H9 (cell line): ENCODE measurements around the gene E2F1. TPM values are rescaled to one million over a fixed set of nuclear protein-coding genes. Genes with fewer than 3 reads are reported as not detected.

ENCODE experiments used
- DNase-seq: peaks from one replicate; pipeline ENCODE4 v3.0.0-alpha.2; 2017
- H2AFZ ChIP-seq: one replicate; pipeline ENCODE4 v1.6.1; 2013; ENCODE audit warnings: mild to moderate bottlenecking, low read length, control low read depth, moderate library complexity
- H2AK5ac ChIP-seq: 2 replicates; pipeline ENCODE4 v1.6.1; 2013; ENCODE audit warnings: low read length, control low read depth, mixed read lengths; ENCODE audit not compliant: insufficient read length
- H2BK120ac ChIP-seq: one replicate; pipeline ENCODE4 v1.6.1; 2013; ENCODE audit warnings: low read depth, mild to moderate bottlenecking, low read length, control low read depth, inconsistent platforms; ENCODE audit not compliant: poor library complexity, severe bottlenecking
- H2BK12ac ChIP-seq: 2 replicates; pipeline ENCODE4 v1.6.1; 2013; ENCODE audit warnings: low read length, control low read depth, mixed read lengths, low read depth; ENCODE audit not compliant: insufficient read length
- H2BK15ac ChIP-seq: 2 replicates; pipeline ENCODE4 v1.6.1; 2013; ENCODE audit warnings: low read depth, low read length, control low read depth
- H2BK20ac ChIP-seq: one replicate; pipeline ENCODE4 v1.6.1; 2013; ENCODE audit warnings: low read depth, mild to moderate bottlenecking, low read length, control low read depth, inconsistent platforms; ENCODE audit not compliant: poor library complexity, severe bottlenecking
- H2BK5ac ChIP-seq: 2 replicates; pipeline ENCODE4 v1.6.1; 2013; ENCODE audit warnings: low read length, control low read depth, mixed read lengths; ENCODE audit not compliant: insufficient read length
- H3K14ac ChIP-seq: 2 replicates; pipeline ENCODE4 v1.6.1; 2013; ENCODE audit warnings: low read length, control low read depth; ENCODE audit not compliant: insufficient read depth
- H3K18ac ChIP-seq: 2 replicates; pipeline ENCODE4 v1.6.1; 2013; ENCODE audit warnings: low read depth, mild to moderate bottlenecking, mixed read lengths, low read length, control low read depth; ENCODE audit not compliant: insufficient read length
- H3K23ac ChIP-seq: 2 replicates; pipeline ENCODE4 v1.6.1; 2013; ENCODE audit warnings: low read length, control low read depth, mixed read lengths, low read depth; ENCODE audit not compliant: insufficient read length
- H3K23me2 ChIP-seq: 2 replicates; pipeline ENCODE4 v1.6.1; 2013; ENCODE audit warnings: low read depth, mild to moderate bottlenecking, mixed read lengths, low read length, control low read depth; ENCODE audit not compliant: insufficient read length, poor library complexity, severe bottlenecking
- H3K27ac ChIP-seq: 2 replicates; pipeline ENCODE4 v1.5.1; 2013; ENCODE audit warnings: low read length, control low read depth, mixed read lengths, low read depth; ENCODE audit not compliant: insufficient read length
- H3K27me3 ChIP-seq: 2 replicates; pipeline ENCODE4 v1.6.1; 2013; ENCODE audit warnings: low read length, control low read depth, inconsistent platforms; ENCODE audit not compliant: insufficient read depth
- H3K4ac ChIP-seq: 2 replicates; pipeline ENCODE4 v1.6.1; 2013; ENCODE audit warnings: low read depth, mild to moderate bottlenecking, control low read depth, inconsistent platforms, low read length, moderate library complexity
- H3K4me1 ChIP-seq: 2 replicates; pipeline ENCODE4 v1.6.1; 2013; ENCODE audit warnings: low read length, control low read depth, inconsistent platforms; ENCODE audit not compliant: insufficient read depth
- H3K4me2 ChIP-seq: 2 replicates; pipeline ENCODE4 v1.6.1; 2013; ENCODE audit warnings: low read length, control low read depth, mixed read lengths; ENCODE audit not compliant: insufficient read length, insufficient read depth
- H3K56ac ChIP-seq: 2 replicates; pipeline ENCODE4 v1.6.1; 2013; ENCODE audit warnings: low read depth, mild to moderate bottlenecking, mixed read lengths, low read length, control low read depth; ENCODE audit not compliant: insufficient read length
- H3K79me1 ChIP-seq: 2 replicates; pipeline ENCODE4 v1.6.1; 2013; ENCODE audit warnings: low read depth, mild to moderate bottlenecking, moderate library complexity, low read length, control low read depth, inconsistent platforms; ENCODE audit not compliant: insufficient read depth, poor library complexity, severe bottlenecking
- H3K79me2 ChIP-seq: 2 replicates; pipeline ENCODE4 v1.6.1; 2013; ENCODE audit warnings: low read length, control low read depth, inconsistent platforms; ENCODE audit not compliant: insufficient read depth
- H3K9ac ChIP-seq: 2 replicates; pipeline ENCODE4 v1.6.1; 2013; ENCODE audit warnings: low read length, control low read depth, mixed read lengths; ENCODE audit not compliant: insufficient read length; ENCODE audit errors: extremely low read depth
- H3K9me3 ChIP-seq: one replicate; pipeline ENCODE4 v1.6.1; 2013; ENCODE audit warnings: low read depth, low read length, inconsistent platforms; ENCODE audit not compliant: control insufficient read depth
- H3T11ph ChIP-seq: one replicate; pipeline ENCODE4 v1.6.1; 2013; ENCODE audit warnings: mild to moderate bottlenecking, low read length, control low read depth, inconsistent platforms
- H4K20me1 ChIP-seq: one replicate; pipeline ENCODE4 v1.6.1; 2013; ENCODE audit not compliant: control insufficient read depth, insufficient read length, insufficient read depth
- H4K5ac ChIP-seq: 2 replicates; pipeline ENCODE4 v1.6.1; 2013; ENCODE audit warnings: low read depth, mild to moderate bottlenecking, mixed read lengths, low read length, control low read depth; ENCODE audit not compliant: insufficient read length
- H4K8ac ChIP-seq: replicated peaks from 2 replicates; pipeline ENCODE4 v1.6.1; 2013; ENCODE audit warnings: low read length, control low read depth, mixed read lengths, low read depth; ENCODE audit not compliant: insufficient read length
- H4K91ac ChIP-seq: 2 replicates; pipeline ENCODE4 v1.6.1; 2013; ENCODE audit warnings: low read depth, mild to moderate bottlenecking, moderate library complexity, mixed read lengths, low read length, control low read depth; ENCODE audit not compliant: insufficient read length
- H3K27ac Mint-ChIP-seq, 3 experiments: 2 replicates in 2 of 3; 3 replicates in 1 of 3; pipeline ENCODE4 v1.8.0; 2020 to 2021; ENCODE audit warnings: mixed read lengths in 3 of 3, mild to moderate bottlenecking in 1 of 3, moderate library complexity in 1 of 3
- H3K27me3 Mint-ChIP-seq: 2 replicates; pipeline ENCODE4 v1.8.0; 2021; ENCODE audit warnings: low read depth, mild to moderate bottlenecking, moderate library complexity, mixed read lengths
- H3K36me3 Mint-ChIP-seq, 3 experiments: 2 replicates in 2 of 3; 3 replicates in 1 of 3; pipeline ENCODE4 v1.8.0; 2020 to 2021; ENCODE audit warnings: low read depth in 3 of 3, mixed read lengths in 3 of 3; ENCODE audit not compliant: insufficient read depth in 1 of 3
- H3K4me1 Mint-ChIP-seq, 2 experiments: 2 replicates each; pipeline ENCODE4 v1.8.0; 2020; ENCODE audit warnings: mixed read lengths in 2 of 2
- H3K4me3 Mint-ChIP-seq, 2 experiments: 2 replicates in 1 of 2; 3 replicates in 1 of 2; pipeline ENCODE4 v1.8.0; 2020 to 2021; ENCODE audit warnings: mild to moderate bottlenecking in 2 of 2, mixed read lengths in 2 of 2, moderate library complexity in 1 of 2
- H3K9me3 Mint-ChIP-seq, 2 experiments: 2 replicates in 1 of 2; 3 replicates in 1 of 2; pipeline ENCODE4 v1.8.0; 2020; ENCODE audit warnings: mild to moderate bottlenecking in 2 of 2, mixed read lengths in 2 of 2, moderate library complexity in 1 of 2
- WGBS: extraction: QIAGEN DNeasy Blood & Tissue Kit; methylation state at CpG from one replicate; pipeline ENCODE4 v1.1.7; 2013; ENCODE audit warnings: missing lambda C conversion rate, low lambda C conversion rate, mixed read lengths; ENCODE audit not compliant: insufficient read length; ENCODE audit errors: extremely low coverage; 5-methylcytosine and 5-hydroxymethylcytosine counted together
- total RNA-seq: library from RNA; stranded (reverse); gene quantifications from 2 replicates; pipeline ENCODE4 v1.2.1, GENCODE V29; 2021
- TF ChIP-seq, protein P1 (sequence below): fragments of 200-600 bp; sonication (generic); conservative IDR thresholded peaks from 3 replicates; pipeline ENCODE4 v1.8.0; 2021; ENCODE audit warnings: antibody characterized with exemption, mild to moderate bottlenecking

Gene E2F1
- total RNA-seq, 1 experiment from 2014 or later, result 58.7 TPM

DNA sequence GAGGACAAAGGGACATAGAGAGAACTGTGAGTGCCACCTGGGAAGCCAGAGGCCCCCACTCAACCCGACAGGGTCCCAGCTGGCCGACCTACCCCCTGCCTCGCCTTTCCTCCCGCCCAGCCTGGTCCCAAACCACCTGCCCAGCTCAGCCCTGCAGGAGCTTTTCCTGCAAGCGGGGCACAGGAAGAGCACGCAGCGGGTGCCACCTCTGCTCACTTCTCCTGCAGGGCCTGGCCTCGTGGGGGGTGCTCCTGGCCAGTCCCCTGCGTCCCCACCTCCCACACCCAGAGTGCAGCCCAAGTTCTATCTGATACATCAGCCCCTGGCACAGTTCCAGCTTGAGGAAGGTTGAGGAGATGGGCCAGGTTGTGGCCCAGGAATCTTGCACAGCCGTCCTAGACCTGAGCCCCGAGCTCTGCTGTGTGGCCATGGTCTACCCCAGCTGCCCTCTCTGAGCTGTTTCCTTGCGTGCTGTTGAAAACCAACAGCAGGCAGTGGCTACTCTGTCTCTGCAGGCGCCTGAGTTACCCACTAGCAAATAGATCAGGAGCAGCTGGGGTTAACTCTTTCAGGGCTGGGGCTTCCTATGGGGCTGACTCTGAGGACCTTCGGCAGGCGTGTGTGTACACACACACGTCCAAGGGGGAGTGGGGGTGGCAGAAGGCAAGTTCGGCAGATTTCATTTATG is 13.6 kb downstream of the E2F1 start:
- Histone ChIP-seq H3K4me2 (no peak overlapping the region), H2AFZ (no peak overlapping the region), H3K56ac (no peak overlapping the region), H2BK15ac (no peak overlapping the region), H4K8ac (no peak overlapping the region), H3K79me1 (no peaks in the 10 kb centered on the region), H3K9ac (no peak overlapping the region), H3K4me1 (peaks cover 4% of the 10 kb centered on the region; the same call in 1 of the 2 replicates), H3K23me2 (peaks cover 22% of the 10 kb centered on the region), H3T11ph (no peak overlapping the region), H4K5ac (no peak overlapping the region), H2BK20ac (no peak overlapping the region), H2BK12ac (no peak overlapping the region), H3K27ac (no peak overlapping the region), H3K18ac (no peak overlapping the region), H2AK5ac (no peak overlapping the region), H2BK120ac (no peak overlapping the region), H4K91ac (no peak overlapping the region), H3K23ac (no peak overlapping the region), H3K79me2 (no peaks in the 10 kb centered on the region), H3K14ac (no peak overlapping the region), H2BK5ac (no peak overlapping the region), H4K20me1 (no peaks in the 10 kb centered on the region), H3K4ac (no peak overlapping the region), H3K9me3 (no peaks in the 10 kb centered on the region), H3K27me3 (no peaks in the 10 kb centered on the region)
- Mint-ChIP-seq H3K27me3 (peaks cover 2% of the 10 kb centered on the region), H3K4me3 (peak overlapping the region; percentile 87 to 90), H3K36me3 (peaks cover 33 to 56% (median 47%) of the 10 kb centered on the region in 3 experiments; a peak in 6 of 7 replicates), H3K9me3 (no peaks in the 10 kb centered on the region; a peak in 1 of 5 replicates), H3K27ac (peak overlapping the region in 2 of 3 experiments; percentile 25 to 95; a peak in 2 of 7 replicates), H3K4me1 (peaks cover 30% of the 10 kb centered on the region in 2 experiments)
- TF ChIP-seq, protein P1, sequence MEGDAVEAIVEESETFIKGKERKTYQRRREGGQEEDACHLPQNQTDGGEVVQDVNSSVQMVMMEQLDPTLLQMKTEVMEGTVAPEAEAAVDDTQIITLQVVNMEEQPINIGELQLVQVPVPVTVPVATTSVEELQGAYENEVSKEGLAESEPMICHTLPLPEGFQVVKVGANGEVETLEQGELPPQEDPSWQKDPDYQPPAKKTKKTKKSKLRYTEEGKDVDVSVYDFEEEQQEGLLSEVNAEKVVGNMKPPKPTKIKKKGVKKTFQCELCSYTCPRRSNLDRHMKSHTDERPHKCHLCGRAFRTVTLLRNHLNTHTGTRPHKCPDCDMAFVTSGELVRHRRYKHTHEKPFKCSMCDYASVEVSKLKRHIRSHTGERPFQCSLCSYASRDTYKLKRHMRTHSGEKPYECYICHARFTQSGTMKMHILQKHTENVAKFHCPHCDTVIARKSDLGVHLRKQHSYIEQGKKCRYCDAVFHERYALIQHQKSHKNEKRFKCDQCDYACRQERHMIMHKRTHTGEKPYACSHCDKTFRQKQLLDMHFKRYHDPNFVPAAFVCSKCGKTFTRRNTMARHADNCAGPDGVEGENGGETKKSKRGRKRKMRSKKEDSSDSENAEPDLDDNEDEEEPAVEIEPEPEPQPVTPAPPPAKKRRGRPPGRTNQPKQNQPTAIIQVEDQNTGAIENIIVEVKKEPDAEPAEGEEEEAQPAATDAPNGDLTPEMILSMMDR, result no peak
- no CpG with 5 or more reads among the region's 17 CpGs for WGBS
- no peak for DNase-seq
